ENCODE data around the gene SHKBP1. TPM values are rescaled to one million over a fixed set of nuclear protein-coding genes. Genes with fewer than 3 reads are reported as not detected.
A peak's percentile ranks its signal among the peaks of the same experiment; 100 is the strongest.

The SHKBP1 gene
- total and polyA plus RNA-seq, 9 of the 15 experiments (the other 6 are each of a cell fraction or from before 2014, with no cell fraction given), result 1.2 to 58.1 (median 22.3) TPM

DNA sequence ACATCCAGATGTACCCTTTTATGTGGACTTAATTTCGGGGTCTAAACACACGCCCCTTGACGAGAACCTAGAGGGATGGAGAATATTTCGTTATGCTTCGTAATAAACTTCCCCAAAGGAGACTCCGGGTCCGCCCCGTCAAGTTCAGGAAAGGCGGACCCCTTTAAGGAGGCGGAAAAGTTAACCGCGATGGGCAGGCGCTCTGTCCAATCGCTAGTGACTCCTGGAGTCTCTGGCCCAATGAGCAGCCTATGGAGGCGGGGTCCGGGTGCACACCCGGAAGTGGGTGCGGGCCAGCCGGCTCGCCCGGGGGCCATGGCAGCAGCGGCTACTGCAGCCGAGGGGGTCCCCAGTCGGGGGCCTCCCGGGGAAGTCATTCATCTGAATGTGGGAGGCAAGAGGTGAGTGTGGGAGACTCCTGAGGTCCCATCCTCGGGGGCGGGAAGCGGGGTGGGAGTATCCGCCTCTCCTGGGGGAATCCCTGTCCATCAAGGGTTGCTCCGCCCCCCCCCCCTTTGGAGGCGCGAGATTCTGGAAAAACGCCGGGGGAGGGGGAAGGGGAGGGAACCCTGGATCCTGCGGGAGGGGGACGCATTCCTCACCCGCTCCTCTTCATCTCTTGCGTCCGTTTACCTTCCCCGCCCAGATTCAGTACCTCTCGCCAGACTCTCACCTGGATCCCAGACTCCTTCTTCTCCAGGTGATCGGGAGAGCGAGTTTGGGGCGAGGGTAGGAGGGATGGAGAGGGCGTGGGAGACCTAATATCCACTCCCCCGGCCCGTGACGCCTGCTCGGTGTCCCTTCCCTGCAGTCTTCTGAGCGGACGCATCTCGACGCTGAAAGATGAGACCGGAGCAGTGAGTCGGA, at the start of gene SHKBP1 (continued):
- peak in 1 of 2 experiments; percentile 21; a peak in 1 of 4 replicates for TF ChIP-seq SRF (CRISPR knock-in tag; IDR thresholded peaks at IDR 0.05)
- peak; percentile 89 for TF ChIP-seq PRDM10 (IDR thresholded peaks at IDR 0.05; ENCODE audit: partially characterized antibody)
- no peak for TF ChIP-seq ZC3H4 (CRISPR knock-in tag; IDR thresholded peaks at IDR 0.05; ENCODE audit: borderline replicate concordance)
- no peak for TF ChIP-seq FOXJ3 (CRISPR knock-in tag; IDR thresholded peaks at IDR 0.05)
- TF ChIP-seq SRSF3 (IDR thresholded peaks at IDR 0.05; ENCODE audit: insufficient read depth, low read length), result no peak
- no peak for TF ChIP-seq ZNF23 (CRISPR knock-in tag; IDR thresholded peaks at IDR 0.05)
- TF ChIP-seq CHCHD3 (CRISPR knock-in tag; IDR thresholded peaks at IDR 0.05), result no peak
- no peak for TF ChIP-seq ZNF121 (CRISPR knock-in tag; conservative IDR thresholded peaks at IDR 0.05)
- no peak for TF ChIP-seq ZNF668 (CRISPR knock-in tag; IDR thresholded peaks at IDR 0.05)
- TF ChIP-seq HMGXB4 (CRISPR knock-in tag; IDR thresholded peaks at IDR 0.05), result no peak
- no peak for TF ChIP-seq STAG1 (CRISPR knock-in tag; IDR thresholded peaks at IDR 0.05; ENCODE audit: borderline replicate concordance)
- no peak for TF ChIP-seq NBN (IDR thresholded peaks at IDR 0.05; ENCODE audit: low read depth)
- no peak for TF ChIP-seq PML (IDR thresholded peaks at IDR 0.05; ENCODE audit: low read length)
- TF ChIP-seq CREB3L1 (IDR thresholded peaks at IDR 0.05; ENCODE audit: borderline replicate concordance, low read depth), result 0 out of 2 replicates have a peak, but pooled peaks have one; percentile 21
- TF ChIP-seq MTA3 (IDR thresholded peaks at IDR 0.05; ENCODE audit: borderline replicate concordance), result peak; percentile 57; the same call in 1 of the 2 replicates
- TF ChIP-seq ZEB2 (IDR thresholded peaks at IDR 0.05), result 0 out of 2 replicates have a peak, but pooled peaks have one; percentile 35
- TF ChIP-seq ELF4 (CRISPR knock-in tag; IDR thresholded peaks at IDR 0.05), result peak; percentile 98
- no peak for TF ChIP-seq ZNF3 (CRISPR knock-in tag; IDR thresholded peaks at IDR 0.05)
- TF ChIP-seq TEAD1 (CRISPR knock-in tag; IDR thresholded peaks at IDR 0.05), result peak in 1 of 2 experiments; percentile 36; a peak in 1 of 4 replicates

Data from K562 (cell line).